GM21515 (cell line): ENCODE data around the gene OGFR.

Experiments used
- ATAC-seq: cut with Tn5 transposase; IDR thresholded peaks from one replicate; pipeline ENCODE4 v1.9.1; 2021; ENCODE audit not compliant: unreplicated experiment

Gene OGFR

DNA sequence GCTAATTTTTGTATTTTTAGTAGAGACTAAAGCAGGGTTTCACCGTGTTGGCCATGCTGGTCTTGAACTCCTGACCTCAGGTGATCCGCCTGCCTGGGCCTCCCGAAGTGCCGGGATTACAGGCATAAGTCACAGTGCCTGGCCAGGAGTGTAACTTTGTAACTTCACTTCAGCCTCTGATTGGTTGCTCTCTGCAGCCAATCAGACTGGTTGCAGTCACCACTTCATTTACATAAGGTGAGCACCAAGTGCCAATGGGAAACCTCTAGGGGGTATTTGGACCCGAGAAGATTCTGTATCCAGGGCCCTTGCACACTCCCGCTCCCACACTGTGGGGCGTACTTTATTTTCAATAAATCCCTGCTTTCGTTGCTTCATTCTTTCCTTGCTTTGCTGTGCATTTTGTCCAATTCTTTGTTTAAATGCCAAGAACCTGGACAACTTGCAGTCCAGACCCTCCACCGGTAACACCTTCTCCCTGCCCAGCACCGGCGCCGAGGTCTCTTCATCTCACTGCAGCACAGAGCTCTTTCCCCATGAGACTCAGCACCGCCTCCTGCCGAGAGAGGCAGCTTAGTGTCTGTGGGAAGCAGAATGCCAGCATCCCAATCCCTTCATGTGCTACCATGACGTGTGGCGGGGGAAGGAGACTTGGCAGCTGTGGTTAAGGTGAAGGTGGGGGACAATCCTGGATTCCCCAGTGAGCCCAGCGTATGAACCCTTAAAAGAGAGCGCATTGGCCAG is 22.3 kb upstream of the OGFR start:
- ATAC-seq: no peak

DNA sequence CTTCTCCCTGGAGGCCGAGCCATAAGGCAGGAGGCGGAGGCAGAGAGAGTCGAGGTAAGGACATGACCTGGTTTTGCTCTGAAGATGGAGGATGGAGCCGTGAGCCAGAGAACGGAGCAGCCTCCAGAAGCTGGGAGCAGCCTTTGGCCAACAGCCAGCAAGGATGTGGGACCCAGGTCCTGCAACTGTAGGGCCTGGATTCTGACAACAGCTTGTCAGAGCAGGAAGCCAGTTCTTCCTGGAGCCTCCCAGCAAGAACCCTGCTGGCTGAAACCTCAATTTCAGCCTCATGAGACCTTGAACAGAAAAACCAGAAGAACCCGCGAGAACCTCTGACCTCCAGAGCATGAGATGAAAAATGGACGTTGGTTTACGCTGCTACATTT is 21.7 kb upstream of the OGFR start:
- no peak for ATAC-seq

DNA sequence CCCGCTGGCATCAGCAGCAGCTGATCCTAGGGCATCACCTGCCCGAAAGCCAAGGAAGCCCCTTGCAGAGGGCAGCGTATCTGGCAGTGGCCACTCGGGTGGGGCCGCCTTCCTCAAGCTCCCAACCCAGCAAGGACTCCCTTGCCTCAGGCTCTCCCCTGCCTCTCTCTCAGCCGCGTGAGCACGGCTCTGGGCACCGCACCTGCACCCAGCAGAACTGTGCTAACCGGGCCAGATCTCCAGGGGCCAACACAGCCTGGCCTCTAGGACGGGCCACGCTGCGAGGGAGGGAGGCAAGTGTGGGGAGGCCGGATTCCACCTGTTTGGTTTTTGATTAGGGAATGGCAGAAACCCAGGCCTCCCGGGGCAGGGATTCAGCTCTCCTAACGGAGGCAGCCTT is 20.1 kb upstream of the OGFR start:
- ATAC-seq: no peak

DNA sequence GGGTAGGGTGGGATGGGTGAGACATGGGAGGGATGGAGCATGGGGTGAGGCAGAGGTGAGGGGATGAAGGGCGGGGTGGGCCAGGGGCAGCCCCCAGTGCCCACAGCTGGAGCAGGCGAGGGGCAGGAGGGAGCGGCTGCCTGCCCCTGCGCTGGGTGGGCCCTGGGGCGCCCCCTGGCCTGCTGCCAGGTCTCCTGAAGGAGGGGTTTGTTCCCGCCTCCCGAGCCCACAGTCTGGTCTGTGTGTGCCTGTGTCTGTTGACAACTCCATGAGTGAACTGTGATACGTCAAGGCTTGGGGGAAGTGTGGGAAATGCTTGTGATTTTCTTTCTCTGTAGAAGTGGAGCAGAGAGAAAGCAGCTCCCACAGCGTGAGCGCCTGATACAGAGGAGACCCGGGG is 19.2 kb upstream of the OGFR start:
- no peak for ATAC-seq

DNA sequence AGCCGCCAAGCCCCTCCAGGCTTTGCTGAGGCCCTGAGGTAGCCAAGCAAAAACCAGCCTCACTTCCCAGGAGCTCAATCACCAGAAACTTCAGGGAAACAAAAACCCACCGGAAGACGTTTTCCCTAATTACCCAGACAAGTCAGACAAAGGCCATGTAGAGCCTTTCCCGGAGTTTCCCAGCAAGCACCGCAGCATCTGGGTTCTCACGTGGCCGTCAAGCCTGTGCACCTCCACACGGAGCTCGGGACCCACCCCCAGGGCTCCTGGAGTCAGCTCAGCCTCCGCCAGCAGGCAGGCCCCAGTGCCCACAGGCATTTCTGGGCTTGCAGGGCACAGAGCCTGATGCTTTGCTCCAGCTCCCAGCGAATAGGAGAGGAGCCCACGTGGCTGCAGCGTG is 18.5 kb upstream of the OGFR start:
- no peak for ATAC-seq

DNA sequence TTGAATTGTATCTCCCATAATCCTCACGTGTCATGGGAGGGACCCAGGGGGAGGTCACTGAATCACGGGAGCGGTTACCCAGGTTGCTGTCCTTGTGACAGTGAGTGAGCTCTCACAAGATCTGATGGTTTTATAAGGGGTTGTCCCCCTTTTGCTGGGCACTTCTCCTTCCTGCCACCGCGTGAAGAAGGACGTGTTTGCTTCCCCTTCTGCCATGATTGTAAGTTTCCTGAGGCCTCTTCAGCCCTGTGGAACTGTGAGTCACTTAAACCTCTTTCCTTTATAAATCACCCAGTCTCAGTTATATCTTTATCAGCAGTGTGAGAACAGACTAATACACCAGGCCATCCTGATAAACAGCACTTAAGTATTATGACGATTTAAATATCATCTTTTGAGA is 17.3 kb upstream of the OGFR start:
- no peak for ATAC-seq

DNA sequence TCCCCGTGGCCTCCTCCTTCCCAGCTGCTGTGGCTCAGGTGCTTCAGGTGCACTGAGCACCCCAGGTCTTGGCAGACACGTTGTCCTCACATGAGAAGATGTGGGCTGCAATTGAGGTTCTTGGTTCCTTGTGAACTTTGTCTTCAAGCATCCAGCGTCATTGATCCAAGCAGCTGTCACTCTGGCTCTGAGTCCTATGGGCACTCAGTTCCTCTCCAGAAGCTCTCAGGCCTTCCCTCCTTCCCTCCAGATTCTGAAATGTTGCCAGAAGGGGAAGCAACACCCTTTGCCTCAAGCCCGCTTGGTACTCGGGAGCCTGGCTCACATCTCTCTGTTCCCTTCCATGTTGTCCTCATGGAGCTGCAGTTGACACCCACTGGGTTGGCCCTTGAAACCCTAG is 16.8 kb upstream of the OGFR start:
- ATAC-seq: no peak

DNA sequence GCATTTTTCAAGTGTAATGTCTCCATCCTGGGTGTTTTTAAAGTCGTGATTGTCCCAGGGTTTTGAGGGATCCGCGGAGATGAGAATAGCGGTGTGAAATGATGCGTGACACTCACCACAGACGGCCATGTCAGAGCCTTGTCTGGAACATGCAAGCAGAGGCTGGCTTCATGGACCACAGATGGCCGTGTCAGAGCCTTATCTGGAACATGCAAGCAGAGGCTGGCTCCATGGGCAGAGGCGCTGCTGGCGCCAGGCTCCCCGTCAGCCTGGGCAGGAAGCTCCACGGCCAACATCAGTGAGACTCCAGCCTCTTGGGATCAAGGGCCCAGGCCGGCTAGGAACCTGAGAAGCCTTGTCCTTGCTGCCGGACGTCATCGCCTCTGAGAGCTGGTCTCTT is 16.0 kb upstream of the OGFR start:
- ATAC-seq: no peak

DNA sequence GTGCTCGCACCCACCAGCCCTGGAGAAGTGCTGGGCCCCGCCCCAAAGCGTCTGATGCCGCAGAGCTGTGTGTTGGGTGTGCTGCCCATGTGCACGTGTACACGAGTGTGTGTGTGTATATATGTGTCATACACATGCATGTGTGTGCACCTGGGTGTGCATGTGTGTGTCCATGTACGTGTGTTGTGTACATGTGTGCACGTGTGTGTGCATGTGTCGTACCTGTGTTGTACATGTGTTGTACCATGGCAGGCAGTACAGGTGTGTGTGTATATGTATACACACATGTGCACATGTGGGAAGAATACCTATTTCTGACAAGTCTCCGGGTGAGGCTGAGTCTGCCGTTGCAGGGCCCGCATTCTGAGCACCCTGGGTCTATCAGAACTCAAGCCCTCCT is 14.6 kb upstream of the OGFR start:
- no peak for ATAC-seq

DNA sequence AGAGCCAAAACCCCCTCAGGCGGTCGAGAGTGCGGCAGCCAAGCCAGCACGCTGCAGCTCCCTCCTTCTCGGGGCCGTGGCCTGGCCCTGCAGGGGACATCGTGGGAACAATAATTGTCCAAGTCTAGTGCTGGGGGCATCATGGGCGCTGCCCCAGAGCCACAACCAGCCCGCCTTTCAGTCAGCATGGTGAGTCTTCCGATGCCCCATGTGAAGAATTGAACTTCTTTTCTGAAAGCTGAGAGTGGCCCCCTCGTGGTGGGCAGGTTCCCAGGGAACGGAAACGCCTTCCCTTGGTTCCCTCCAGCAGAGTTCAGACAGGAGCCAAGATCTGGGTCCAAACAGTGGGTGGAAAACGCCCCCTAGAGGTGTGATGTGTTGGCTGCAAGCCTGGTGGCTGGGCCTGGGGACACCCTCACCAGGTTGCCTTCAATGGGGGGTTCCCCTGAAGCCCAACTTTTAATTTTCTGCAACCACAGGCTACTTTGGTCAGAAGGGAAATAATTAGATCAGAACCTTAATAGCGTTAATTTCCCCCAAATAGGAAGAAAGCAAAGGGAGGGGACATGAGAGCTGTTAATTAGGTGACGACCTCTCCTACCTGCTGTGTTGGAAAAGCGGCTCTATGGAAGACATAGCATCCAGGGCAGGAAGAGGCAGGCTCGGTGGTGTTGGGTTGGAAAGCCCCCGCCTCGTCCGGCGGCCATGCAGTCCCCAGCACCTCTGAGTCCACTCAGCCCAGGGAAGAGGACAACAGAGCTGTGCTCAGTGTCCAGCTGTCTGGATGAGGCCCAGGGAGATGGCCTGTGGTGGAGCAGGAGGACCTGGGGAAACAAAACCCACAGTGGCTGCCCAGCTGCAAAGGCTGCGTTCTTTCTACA is 13.1 kb upstream of the OGFR start:
- no peak for ATAC-seq

DNA sequence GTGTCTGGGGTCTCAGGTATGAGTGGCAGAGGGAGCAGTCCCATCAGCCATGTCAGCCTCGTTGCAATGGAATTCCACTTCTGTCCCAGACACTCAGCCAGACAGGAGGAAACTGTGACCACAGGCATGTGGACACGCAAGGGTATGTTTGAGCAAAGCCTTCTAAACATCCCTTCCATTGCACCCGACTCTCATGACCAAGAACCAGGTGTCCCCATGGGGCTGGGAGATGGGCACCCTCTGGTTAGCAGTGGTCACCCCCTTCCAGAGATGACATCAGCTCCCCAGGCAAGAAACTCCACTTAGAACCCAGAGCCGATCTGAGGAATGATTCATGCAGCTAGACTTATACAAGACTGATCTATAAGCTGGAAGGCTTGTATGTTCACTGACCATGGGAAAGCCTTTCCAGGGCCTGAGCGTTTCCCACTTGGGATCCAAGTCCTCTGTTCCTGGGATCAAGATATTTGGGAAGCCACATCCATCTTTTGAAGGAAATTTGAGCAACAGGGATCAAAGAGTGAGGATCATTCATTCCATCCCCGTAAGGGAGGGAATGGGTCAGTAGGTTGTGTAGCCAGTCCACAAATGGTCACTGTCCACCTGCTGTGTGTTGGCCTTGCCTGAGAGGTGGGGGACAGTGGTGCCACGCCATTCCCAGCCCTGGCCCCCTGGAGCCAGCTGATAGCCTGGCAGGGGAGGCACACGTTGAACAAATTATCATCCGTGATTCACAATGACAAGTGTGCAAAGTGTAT is 12.3 kb upstream of the OGFR start:
- ATAC-seq: no peak

DNA sequence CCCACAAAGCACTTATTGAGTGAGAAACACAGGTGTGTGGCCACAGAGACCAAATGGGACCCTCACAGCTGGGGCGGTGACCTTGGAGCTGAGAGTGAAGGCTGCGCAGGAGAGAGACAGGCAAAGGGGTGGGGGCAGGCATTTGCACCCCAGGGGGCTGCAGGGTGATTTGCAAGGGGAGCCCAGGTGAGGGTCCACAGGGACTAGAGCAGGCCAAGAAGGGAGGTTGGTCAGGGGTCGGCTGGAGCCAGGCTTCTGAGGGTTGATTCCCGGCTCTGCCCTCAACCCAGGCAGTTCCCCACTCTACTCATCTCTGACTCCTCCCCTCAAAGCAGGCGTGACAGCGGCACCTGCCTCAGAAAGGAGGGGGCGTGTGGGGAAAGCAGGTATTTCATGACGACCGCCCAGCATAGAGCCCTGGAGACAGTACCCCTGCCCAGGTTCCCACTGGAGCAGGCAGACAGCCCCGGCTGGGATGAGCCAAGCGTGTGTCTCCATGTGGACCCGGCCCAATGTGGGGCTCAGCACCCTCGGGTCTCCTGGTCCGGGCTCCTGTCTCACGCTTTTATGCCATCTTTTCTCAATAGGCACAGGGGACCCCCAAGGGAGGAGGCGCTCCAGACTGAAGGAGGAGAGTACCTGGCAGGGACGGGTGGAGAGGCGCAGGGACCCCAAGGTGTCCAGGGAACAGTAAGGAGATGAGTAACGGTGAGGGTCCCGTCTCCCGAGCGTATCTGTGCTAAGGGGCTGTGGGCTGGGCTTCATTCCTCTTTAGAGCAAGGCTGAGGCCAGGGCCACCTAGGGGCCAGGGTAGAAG is 11.5 kb upstream of the OGFR start:
- no peak for ATAC-seq

DNA sequence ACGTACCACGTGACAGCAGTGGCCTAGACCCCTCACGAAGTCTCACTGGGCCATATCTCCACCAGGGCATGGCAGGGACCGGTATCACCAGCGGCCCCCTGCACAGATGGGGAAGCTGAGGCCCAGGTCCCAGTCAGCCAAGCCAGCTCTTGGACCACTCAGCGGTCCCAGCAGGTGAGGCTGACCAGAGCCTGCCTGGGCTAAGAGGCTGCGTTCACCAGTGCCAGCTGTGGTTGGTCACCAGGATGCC is 11.0 kb upstream of the OGFR start:
- no peak for ATAC-seq

DNA sequence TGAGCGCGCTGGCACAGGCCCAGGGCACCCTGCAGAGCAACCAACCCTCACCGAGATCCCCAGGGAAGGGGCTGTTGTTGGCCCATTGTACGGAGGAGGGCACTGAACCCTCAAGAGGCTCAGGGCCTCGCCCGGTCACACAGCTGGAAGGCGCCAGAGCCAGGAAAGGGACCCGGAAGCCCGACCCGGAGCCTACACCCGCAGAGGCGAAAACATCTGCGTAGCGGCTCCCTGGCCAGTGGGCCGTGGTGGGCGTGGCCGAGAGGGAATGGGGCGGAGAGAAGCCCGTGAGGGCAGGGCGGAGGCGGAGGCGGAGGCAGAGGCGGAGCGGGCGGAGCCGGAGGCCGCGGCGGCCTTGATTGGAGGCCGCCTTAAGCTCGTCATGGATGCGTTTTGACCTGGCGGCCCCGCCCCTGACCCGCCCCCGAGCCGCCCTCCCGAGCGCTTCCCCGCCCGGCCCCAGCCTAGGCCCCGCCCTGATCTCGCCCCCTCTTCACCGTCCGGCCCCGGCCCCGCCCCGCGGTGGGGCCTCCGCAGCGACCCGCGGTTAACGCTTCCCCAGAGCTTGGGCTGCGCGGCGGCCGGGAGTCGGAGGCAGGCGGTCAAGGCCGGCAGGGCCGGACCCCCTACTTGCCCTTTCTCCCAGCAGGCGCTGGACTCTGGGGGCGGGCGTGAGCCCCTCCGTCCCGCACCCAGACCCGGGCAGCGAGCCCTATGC is 10.5 kb upstream of the OGFR start:
- peak; percentile 59 for ATAC-seq

DNA sequence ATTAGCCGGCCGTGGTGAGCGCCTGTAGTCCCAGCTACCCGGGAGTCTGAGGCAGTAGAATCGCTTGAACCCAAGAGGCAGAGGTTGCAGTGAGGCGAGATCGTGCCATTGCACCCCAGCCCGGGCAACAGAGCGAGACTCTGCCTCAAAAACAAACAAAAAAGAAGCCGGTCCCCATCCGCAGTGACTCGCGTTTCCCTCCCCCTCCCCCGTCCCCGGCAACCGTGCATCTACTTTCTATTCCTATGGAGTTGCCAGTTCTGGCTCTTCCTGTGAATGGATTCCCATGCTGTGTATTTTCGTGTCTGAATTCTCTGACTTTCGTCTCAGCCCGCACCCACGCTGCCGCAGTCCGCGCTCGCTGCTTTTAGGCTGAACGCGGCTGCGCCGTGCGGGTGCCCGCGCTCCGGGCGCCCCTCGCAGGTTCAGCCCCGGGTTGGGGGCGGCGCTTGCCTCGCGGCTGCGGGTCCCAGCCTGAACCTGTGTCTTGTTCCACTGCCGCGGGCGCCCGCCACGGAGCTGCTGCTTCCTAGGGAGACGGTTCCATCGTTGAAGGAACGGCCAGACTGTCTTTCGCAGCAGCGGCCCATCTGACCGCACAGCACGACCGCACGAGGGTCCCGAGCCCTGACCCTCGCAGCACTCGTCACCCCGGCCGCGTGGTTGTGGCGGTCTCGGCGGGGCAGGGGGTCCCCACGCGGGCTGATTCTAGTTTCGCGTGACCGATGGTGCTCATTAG is 9.4 kb upstream of the OGFR start:
- ATAC-seq: no peak

DNA sequence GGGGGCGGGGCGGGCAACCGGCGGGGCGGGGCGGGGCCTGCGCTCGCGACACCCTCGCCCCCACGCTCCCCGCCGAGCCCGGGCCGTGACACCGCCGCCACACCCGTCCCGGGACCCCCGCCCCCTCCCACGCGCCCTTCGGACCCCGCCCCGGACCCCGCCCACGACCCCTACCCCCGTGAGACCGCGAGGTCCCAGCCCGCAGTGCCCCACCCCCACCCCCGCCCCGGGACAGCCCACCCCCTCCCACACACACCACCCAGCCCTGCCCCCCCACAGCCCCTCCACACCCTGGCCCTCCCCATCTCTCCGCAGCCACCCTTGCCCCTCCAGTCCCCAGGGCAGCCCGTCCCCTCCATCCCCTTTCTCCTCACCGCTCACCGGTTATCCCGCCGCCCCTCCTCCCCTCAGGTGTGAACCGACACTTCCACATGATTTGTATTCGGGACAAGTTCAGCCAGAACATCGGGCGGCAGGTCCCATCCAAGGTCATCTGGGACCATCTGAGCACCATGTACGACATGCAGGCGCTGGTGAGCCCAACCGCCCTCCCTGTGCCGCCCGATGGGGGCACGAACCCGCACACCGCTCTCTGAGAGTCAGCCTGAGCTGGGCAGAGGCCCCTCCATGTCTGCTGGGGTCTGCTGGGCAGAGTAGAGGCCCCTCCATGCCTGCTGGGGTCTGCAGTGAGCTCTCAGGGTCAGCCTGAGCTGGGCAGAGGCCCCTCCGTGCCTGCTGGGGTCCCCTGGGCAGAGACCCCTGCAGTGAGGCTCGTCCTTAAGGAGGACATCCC is 7.7 kb upstream of the OGFR start:
- no peak for ATAC-seq

DNA sequence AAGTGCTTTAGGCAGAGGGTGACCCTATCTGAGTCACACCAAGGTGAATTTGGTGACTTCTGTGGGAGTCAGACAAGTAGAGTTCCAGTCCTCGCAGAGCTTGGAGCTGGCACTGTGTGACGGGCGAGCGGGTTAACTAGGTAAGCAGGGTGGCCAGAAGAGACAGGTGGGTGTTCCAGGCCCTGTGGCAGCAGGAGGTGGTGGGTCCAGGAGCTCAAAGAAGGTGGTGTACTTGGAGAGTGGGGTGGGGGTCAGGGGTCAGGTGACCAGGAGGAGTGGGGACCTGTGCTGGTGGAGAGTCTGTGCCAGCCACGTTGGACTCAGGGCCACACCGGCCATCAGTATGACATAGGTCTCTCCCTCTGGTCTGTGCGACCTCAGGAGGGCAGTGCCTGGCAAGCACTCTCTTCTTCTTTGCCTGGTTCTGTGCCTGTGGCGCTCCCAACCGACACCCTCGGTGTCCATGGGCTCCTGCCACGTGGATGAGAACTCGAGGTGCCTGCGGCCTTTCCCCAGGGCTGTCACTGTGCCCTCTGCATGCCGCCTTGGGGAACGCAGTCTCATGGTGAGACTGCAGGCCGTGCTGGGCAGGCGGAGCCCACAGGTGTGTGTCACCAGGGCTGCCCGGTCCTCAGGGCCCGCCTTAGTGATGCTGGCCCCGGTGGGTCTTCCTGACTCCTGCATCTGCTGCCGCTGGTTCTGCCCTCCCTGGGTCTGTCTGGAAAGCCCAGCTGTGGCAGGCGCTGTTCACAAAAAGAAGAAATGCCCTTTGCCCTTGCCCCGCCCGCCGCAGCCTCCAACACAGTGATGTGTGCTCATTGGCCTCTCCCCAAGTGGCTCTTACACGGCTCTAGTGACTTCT is 6.7 kb upstream of the OGFR start:
- ATAC-seq: no peak

DNA sequence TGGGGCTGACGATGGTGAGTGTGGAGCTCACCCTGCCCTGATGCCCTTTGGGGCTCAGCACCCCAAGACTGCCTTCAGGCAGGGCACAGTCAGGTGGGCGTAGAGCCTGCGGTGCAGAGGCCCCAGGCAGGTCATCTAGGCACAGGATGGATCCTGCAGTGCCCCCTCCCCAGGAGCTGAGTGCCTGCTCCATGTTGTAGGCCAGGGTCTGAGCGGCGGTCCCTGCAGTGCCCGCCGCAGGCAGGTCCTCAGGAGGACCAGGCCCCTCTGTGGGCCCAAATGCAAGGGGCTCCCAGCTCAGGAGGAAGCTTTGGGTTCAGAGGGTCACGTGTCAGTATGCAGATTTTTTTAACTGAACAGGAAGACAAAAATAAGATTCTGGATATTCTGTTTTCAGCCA is 5.6 kb upstream of the OGFR start:
- no peak for ATAC-seq
